ENCODE results near the gene SCO2. TPM values are rescaled to one million over a fixed set of nuclear protein-coding genes. Genes with fewer than 3 reads are reported as not detected.

SCO2 gene
- total and polyA plus RNA-seq, 2 experiments from 2014 or later = 10.5 TPM; not detected in 1

DNA sequence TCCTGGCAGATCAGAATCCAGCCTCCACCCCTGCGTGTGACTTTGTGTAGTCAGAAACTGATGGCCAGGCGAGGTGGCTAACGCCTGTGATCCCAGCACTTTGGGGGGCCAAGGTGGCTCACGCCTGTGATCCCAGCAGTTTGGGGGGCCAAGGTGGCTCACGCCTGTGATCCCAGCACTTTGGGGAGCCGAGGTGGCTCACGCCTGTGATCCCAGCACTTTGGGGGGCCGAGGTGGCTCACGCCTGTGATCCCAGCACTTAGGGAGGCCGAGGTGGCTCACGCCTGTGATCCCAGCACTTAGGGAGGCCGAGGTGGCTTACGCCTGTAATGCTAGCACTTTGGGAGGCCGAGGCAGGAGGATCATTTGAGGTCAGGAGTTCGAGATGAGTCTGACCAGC lies 12.2 kb downstream of the SCO2 start:
- H3K4me3 ChIP-seq = no peak overlapping the region
- H3K27ac ChIP-seq = no peak overlapping the region
- no peak for TF ChIP-seq CTCF (IDR thresholded peaks at IDR 0.05; ENCODE audit: low read depth, low read length)
- H3K36me3 ChIP-seq = peaks cover 7% of the 10 kb centered on the region
- H3K4me1 ChIP-seq (ENCODE audit: low read depth) = peaks cover 8% of the 10 kb centered on the region
- H3K9me3 ChIP-seq (ENCODE audit: low read depth) = no peaks in the 10 kb centered on the region
- no peaks in the 10 kb centered on the region for H3K27me3 ChIP-seq
- DNase-seq (ENCODE audit: low read depth in 1 of 2, low spot score in 1 of 2) = no peak

- Histone ChIP-seq H3K27ac (no peak overlapping the region), H3K36me3 (peaks cover 8% of the 10 kb centered on the region), H3K9me3 (ENCODE audit: low read depth) (no peaks in the 10 kb centered on the region), H3K4me1 (ENCODE audit: low read depth) (peaks cover 8% of the 10 kb centered on the region), H3K27me3 (no peaks in the 10 kb centered on the region), H3K4me3 (peak overlapping the region; percentile 58)
- no peak for TF ChIP-seq CTCF (IDR thresholded peaks at IDR 0.05; ENCODE audit: low read depth, low read length)
- no peak for DNase-seq (ENCODE audit: low read depth in 1 of 2, low spot score in 1 of 2)
Measured at GRCh38 chr22:50508897-50509296, 16.5 kb downstream of the SCO2 start.

DNA sequence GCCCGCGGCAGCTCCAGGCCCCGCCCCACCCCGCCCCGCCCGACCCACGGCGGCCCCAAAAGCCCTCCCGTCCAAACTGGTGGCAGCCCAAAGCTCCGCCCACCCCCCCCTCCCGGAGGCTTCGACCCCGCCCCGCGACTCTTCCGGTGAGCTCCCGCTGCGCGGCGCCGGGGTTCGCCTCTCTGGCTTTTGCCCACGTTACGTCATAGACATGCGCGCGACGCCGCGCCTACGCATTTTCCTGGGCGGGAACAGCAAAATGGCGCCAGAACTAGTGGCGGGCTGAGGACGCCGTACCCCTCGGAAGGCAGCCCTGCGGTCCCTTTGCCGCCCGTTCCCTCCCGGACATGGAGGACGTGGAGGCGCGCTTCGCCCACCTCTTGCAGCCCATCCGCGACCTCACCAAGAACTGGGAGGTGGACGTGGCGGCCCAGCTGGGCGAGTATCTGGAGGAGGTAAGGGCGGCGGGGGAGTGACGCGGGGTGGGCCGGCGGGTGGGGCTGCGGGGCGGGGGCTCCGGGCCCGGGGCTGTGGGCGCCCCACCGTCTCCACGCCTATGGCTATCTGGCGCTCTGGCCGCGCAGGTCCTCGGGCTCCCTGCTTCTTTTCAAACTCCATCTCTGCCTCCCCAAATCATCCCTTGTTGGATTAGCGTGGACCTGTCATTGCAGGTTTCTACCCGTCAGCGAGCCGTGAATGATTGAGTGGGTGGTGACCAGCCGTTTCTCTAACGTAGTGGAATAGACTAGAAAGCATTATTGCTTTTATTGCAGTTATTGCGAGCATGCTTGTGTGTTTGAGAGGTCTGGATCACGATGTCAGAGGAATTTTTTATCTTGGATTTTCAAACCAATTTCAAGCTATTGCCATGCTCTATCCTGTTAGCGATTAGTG lies 17.2 kb downstream of the SCO2 start, which contains the start of gene NCAPH2:
NCAPH2 (plus strand) TSS at position 234 of the 894 bp plus-strand sequence; CDS start at position 348, 114 bp downstream.
- peak in 1 of 2 donors; percentile 98 for DNase-seq (ENCODE audit: low read depth in 1 of 2, low spot score in 1 of 2)
- Histone ChIP-seq H3K36me3 (peaks cover 8% of the 10 kb centered on the region), H3K27me3 (no peaks in the 10 kb centered on the region), H3K4me1 (ENCODE audit: low read depth) (peaks cover 8% of the 10 kb centered on the region), H3K4me3 (peak within 1 kb of the TSS; percentile 82), H3K27ac (peak within 1 kb of the TSS; percentile 80), H3K9me3 (ENCODE audit: low read depth) (no peaks in the 10 kb centered on the region)
- TF ChIP-seq CTCF (IDR thresholded peaks at IDR 0.05; ENCODE audit: low read depth, low read length) = no peak

GRCh38 chr22:50507421-50507990 lies 17.9 kb downstream of the SCO2 start, which contains the start of gene LMF2:
Gene LMF2, minus strand, starts transcription at chr22:50507702. Its CDS starts 27 bp downstream, at chr22:50507675.
- DNase-seq (ENCODE audit: low read depth in 1 of 2, low spot score in 1 of 2) = peak in 1 of 2 donors; percentile 98
- Histone ChIP-seq H3K9me3 (ENCODE audit: low read depth) (no peaks in the 10 kb centered on the region), H3K27ac (peak within 1 kb of the TSS; percentile 80), H3K27me3 (no peaks in the 10 kb centered on the region), H3K4me3 (peak within 1 kb of the TSS; percentile 82), H3K36me3 (peaks cover 8% of the 10 kb centered on the region), H3K4me1 (ENCODE audit: low read depth) (peaks cover 8% of the 10 kb centered on the region)
- no peak for TF ChIP-seq CTCF (IDR thresholded peaks at IDR 0.05; ENCODE audit: low read depth, low read length)

DNA sequence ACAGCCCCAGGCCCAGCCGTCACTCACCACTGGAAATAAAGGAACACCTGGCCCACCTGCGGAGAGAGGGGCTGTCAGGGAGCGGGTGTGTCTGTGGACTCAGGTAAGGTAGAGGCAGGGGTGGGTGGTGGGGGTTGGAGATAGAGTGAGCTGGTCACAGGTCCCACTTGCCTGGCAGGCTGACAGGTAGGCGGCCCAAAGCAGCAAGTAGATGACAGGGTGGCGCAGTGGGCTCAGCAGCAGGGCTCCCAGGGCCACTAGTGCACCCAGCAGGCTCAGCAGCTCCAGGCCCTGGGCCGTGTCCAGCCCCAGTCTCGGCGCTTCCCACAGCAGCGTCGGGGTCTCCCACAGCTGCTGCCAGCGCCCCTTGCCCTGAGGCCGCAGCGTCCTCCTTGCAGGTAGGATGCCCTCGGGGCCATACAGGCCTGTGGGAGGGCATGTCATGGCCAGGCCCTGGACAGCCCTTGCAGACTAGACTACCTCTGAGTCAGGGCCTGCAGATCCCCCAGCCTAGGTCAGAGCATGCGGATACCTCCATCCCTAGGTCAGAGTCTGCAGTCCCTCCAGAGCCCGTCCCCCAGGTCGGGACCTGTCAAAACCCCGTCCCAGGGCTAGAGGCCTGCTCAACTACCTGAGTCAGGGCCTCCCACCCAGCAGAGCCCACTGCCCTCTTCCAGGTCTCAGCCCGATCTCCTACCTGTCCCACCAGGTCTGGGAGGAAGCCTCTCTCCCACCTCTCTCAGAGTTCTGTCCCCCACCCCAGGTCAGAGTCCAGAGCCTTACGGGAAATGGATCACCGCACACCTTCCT lies 18.6 kb downstream of the SCO2 start:
- no peaks in the 10 kb centered on the region for H3K9me3 ChIP-seq (ENCODE audit: low read depth)
- peak overlapping the region; percentile 82 for H3K4me3 ChIP-seq
- H3K27ac ChIP-seq = peak overlapping the region; percentile 80
- peaks cover 8% of the 10 kb centered on the region for H3K4me1 ChIP-seq (ENCODE audit: low read depth)
- no peak for TF ChIP-seq CTCF (IDR thresholded peaks at IDR 0.05; ENCODE audit: low read depth, low read length)
- no peaks in the 10 kb centered on the region for H3K27me3 ChIP-seq
- peaks cover 8% of the 10 kb centered on the region for H3K36me3 ChIP-seq
- DNase-seq (ENCODE audit: low read depth in 1 of 2, low spot score in 1 of 2) = no peak
